ENCODE results near the gene DCP1B. TPM values are rescaled to one million over a fixed set of nuclear protein-coding genes. Genes with fewer than 3 reads are reported as not detected.

The DCP1B gene
- total and polyA plus RNA-seq, 4 donors = 3.5 to 5.5 (median 4.6) TPM

DNA sequence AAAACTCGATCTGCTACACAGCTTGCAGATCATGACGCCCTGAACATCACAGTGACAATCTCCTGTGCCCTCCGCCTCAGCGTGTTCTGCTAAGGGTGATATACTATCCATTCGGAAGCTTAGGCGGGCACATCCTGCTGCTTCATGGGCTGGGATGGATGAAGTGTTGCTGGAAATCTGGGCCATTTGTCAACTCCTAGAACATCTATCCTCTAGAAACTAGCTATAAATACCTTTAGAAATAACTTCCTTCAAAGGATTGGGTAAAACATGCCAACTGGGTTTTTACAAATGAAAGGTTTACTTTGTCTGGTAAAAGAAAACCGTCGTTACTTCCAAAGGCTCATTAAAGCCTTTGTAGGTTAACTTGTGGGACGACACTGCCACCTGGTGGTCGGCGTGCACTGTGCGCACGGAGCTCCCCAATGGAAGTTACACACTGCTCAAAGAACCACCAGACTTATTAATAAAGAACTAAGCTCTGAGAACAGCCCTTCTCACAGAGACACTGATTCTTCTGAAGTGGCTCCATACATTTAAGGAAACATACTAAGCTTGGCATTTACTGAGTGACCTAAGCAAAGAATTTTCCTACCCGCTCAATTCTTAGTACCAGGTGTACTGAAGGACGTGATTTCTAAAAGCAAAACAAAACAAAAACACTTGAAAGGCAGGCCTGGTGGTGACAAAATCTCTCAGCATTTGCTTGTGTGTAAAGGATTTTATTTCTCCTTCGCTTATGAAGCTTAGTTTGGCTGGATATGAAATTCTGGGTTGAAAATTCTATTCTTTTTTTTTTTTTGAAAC is 64.3 kb downstream of the DCP1B start:
- no peak overlapping the region for H3K27ac ChIP-seq (ENCODE audit: low read depth in 1 of 2, low read length in 2 of 2)
- peaks cover 2 to 20% (median 19%) of the 10 kb centered on the region in 4 donors for H3K4me1 ChIP-seq (ENCODE audit: control insufficient read depth in 4 of 4, insufficient read depth in 4 of 4, low read length in 3 of 4)
- H3K9me3 ChIP-seq (ENCODE audit: control insufficient read depth in 4 of 4, low read length in 3 of 4) = no peaks in the 10 kb centered on the region
- no peaks in the 10 kb centered on the region for H3K27me3 ChIP-seq (ENCODE audit: control insufficient read depth in 4 of 4, insufficient read depth in 4 of 4, low read length in 3 of 4)
- H3K9ac ChIP-seq (ENCODE audit: low read depth in 1 of 2, low read length in 2 of 2) = no peak overlapping the region
- WGBS = 40% methylated on average over 16 of the region's 16 CpGs
- H3K36me3 ChIP-seq (ENCODE audit: control insufficient read depth in 4 of 4, insufficient read depth in 3 of 4, low read depth in 1 of 4, low read length in 3 of 4) = peaks cover 0 to 12% (median 4%) of the 10 kb centered on the region in 4 donors
- peak; percentile 94 for DNase-seq (ENCODE audit: low spot score)
- H3K4me3 ChIP-seq (ENCODE audit: low read depth in 1 of 3, low read length in 3 of 3) = no peak overlapping the region
- TF ChIP-seq YY1 (IDR thresholded peaks at IDR 0.05) (peak; percentile 16), GABPA (IDR thresholded peaks at IDR 0.05 in 1 of 2, conservative IDR thresholded peaks at IDR 0.05 in 1 of 2) (no peak), HNF4G (IDR thresholded peaks at IDR 0.05) (no peak), HNF4A (conservative IDR thresholded peaks at IDR 0.05) (no peak), RAD21 (IDR thresholded peaks at IDR 0.05) (peak; percentile 97), CTCF (IDR thresholded peaks at IDR 0.05; ENCODE audit: low read depth, low read length, missing input control) (peak; percentile 97)

DNA sequence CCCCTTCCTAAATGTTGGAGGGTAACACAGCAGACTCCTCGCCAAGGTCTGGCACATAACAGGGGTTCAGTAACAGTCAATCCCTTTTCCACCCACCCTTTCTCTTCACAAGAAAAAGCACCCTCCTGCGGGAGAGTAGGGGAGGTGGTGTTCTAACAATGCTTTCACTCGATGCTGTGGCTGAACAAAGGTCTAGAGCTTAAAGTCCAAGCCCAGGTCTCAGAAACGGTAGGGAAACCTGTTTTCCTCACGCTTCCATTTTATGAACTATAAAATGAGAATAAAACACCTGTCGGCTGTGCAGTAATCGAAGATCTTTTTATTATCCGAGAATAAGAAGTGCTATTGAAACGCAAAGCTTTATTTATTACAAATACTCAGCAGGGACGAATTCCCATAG is 64.9 kb downstream of the DCP1B start:
- Histone ChIP-seq H3K36me3 (ENCODE audit: control insufficient read depth in 4 of 4, insufficient read depth in 3 of 4, low read depth in 1 of 4, low read length in 3 of 4) (peaks cover 0 to 12% (median 4%) of the 10 kb centered on the region in 4 donors), H3K27ac (ENCODE audit: low read depth in 1 of 2, low read length in 2 of 2) (no peak overlapping the region), H3K4me3 (ENCODE audit: low read depth in 1 of 3, low read length in 3 of 3) (no peak overlapping the region)

DNA sequence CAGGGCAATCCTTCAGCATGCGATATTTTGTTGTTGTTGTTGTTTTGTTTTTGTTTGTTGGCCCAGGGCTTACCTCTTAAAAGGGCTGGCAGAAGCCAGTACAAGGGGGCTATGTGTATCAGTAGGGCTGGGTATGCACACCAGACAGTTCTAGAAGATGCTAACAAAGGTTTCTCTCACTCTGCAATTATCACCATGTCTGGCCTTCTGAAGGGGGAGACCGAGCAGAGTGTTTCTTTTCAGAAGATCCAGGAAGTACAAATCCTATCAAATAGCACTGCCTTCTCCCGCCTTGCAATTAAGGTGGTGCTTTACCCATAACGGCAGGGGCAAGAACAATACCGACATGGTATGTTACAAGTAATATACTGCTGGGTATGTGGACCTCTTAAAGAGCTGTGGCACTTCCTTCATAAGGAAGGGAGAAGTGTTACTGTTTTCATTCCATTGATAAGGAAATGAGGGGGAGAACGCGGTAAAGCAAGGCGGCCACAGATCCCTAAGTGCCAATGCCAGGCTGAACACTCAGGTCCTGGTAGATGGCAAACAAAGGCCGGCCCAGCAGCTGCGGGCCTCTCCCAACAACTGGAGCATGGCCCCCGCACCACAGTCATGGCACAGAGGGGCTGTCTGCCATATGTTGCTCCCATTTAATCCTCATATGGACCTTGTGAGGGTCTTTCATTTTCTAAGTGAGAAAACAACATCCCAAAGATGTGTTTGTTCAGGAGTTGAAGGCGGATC is 66.6 kb downstream of the DCP1B start:
- Histone ChIP-seq H3K4me3 (ENCODE audit: low read depth in 1 of 3, low read length in 3 of 3) (no peak overlapping the region), H3K4me1 (ENCODE audit: control insufficient read depth in 4 of 4, insufficient read depth in 4 of 4, low read length in 3 of 4) (peaks cover 2 to 23% (median 20%) of the 10 kb centered on the region in 4 donors), H3K36me3 (ENCODE audit: control insufficient read depth in 4 of 4, insufficient read depth in 3 of 4, low read depth in 1 of 4, low read length in 3 of 4) (peaks cover 0 to 12% (median 4%) of the 10 kb centered on the region in 4 donors), H3K27me3 (ENCODE audit: control insufficient read depth in 4 of 4, insufficient read depth in 4 of 4, low read length in 3 of 4) (no peaks in the 10 kb centered on the region), H3K9ac (ENCODE audit: low read depth in 1 of 2, low read length in 2 of 2) (no peak overlapping the region), H3K9me3 (ENCODE audit: control insufficient read depth in 4 of 4, low read length in 3 of 4) (no peaks in the 10 kb centered on the region), H3K27ac (ENCODE audit: low read depth in 1 of 2, low read length in 2 of 2) (no peak overlapping the region)
- WGBS = 90% methylated on average over 12 of the region's 12 CpGs
- no peak for DNase-seq (ENCODE audit: low spot score)
- TF ChIP-seq EGR1 (IDR thresholded peaks at IDR 0.05; ENCODE audit: low read depth in 2 of 2) (no peak), FOXA2 (IDR thresholded peaks at IDR 0.05) (no peak), FOXA1 (IDR thresholded peaks at IDR 0.05) (no peak), ZBTB33 (IDR thresholded peaks at IDR 0.05) (no peak), HNF4A (conservative IDR thresholded peaks at IDR 0.05) (no peak), YY1 (IDR thresholded peaks at IDR 0.05) (no peak), NR2F2 (IDR thresholded peaks at IDR 0.05) (no peak)
- TF ChIP-seq, protein P1, sequence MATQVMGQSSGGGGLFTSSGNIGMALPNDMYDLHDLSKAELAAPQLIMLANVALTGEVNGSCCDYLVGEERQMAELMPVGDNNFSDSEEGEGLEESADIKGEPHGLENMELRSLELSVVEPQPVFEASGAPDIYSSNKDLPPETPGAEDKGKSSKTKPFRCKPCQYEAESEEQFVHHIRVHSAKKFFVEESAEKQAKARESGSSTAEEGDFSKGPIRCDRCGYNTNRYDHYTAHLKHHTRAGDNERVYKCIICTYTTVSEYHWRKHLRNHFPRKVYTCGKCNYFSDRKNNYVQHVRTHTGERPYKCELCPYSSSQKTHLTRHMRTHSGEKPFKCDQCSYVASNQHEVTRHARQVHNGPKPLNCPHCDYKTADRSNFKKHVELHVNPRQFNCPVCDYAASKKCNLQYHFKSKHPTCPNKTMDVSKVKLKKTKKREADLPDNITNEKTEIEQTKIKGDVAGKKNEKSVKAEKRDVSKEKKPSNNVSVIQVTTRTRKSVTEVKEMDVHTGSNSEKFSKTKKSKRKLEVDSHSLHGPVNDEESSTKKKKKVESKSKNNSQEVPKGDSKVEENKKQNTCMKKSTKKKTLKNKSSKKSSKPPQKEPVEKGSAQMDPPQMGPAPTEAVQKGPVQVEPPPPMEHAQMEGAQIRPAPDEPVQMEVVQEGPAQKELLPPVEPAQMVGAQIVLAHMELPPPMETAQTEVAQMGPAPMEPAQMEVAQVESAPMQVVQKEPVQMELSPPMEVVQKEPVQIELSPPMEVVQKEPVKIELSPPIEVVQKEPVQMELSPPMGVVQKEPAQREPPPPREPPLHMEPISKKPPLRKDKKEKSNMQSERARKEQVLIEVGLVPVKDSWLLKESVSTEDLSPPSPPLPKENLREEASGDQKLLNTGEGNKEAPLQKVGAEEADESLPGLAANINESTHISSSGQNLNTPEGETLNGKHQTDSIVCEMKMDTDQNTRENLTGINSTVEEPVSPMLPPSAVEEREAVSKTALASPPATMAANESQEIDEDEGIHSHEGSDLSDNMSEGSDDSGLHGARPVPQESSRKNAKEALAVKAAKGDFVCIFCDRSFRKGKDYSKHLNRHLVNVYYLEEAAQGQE (IDR thresholded peaks at IDR 0.05) = no peak

More for the DNA sequence above, 64.9 kb downstream of the DCP1B start:
- Histone ChIP-seq H3K9ac (ENCODE audit: low read depth in 1 of 2, low read length in 2 of 2) (peak overlapping the region in 1 of 2 donors; percentile 29), H3K4me1 (ENCODE audit: control insufficient read depth in 4 of 4, insufficient read depth in 4 of 4, low read length in 3 of 4) (peaks cover 2 to 20% (median 19%) of the 10 kb centered on the region in 4 donors), H3K9me3 (ENCODE audit: control insufficient read depth in 4 of 4, low read length in 3 of 4) (no peaks in the 10 kb centered on the region), H3K27me3 (ENCODE audit: control insufficient read depth in 4 of 4, insufficient read depth in 4 of 4, low read length in 3 of 4) (no peaks in the 10 kb centered on the region)
- DNase-seq (ENCODE audit: low spot score) = no peak
- WGBS = 67% methylated on average over 10 of the region's 10 CpGs
- TF ChIP-seq EGR1 (IDR thresholded peaks at IDR 0.05; ENCODE audit: low read depth in 2 of 2) (no peak), ZBTB33 (IDR thresholded peaks at IDR 0.05) (no peak)
